ENCODE results near the gene PROM2. TPM values are rescaled to one million over a fixed set of nuclear protein-coding genes. Genes with fewer than 3 reads are reported as not detected.
A peak's percentile ranks its signal among the peaks of the same experiment; 100 is the strongest.

The PROM2 gene
- total and polyA plus RNA-seq, 2 donors (not counting 3 experiments of a cell fraction or from before 2014, with no cell fraction given) = 0.39 to 0.60 TPM

GRCh38 chr2:95323347-95324155, 49.3 kb downstream of the PROM2 start:
- Histone ChIP-seq H3K9ac (replicated peaks; ENCODE audit: extremely low read depth, insufficient read depth, low read length) (no peak overlapping the region), H3K27ac (ENCODE audit: insufficient read depth, low read depth, low read length) (no peak overlapping the region), H3K4me2 (ENCODE audit: insufficient read depth, low read length) (no peak overlapping the region), H3K79me2 (ENCODE audit: control insufficient read depth, insufficient read depth, low read length) (no peaks in the 10 kb centered on the region), H3K36me3 (ENCODE audit: control insufficient read depth in 2 of 2, extremely low read depth in 1 of 2, insufficient read depth in 2 of 2, low read length in 2 of 2) (no peaks in the 10 kb centered on the region), H3K27me3 (ENCODE audit: control insufficient read depth in 2 of 2, insufficient read depth in 2 of 2, low read length in 2 of 2) (no peaks in the 10 kb centered on the region), H3K4me1 (ENCODE audit: control insufficient read depth, extremely low read depth, insufficient read depth, low read length) (no peaks in the 10 kb centered on the region), H4K20me1 (replicated peaks; ENCODE audit: control insufficient read depth, extremely low read depth, insufficient read depth, low read length) (no peaks in the 10 kb centered on the region), H2AFZ (ENCODE audit: low read depth, low read length) (no peak overlapping the region), H3K9me1 (replicated peaks; ENCODE audit: control insufficient read depth, extremely low read depth, insufficient read depth, low read length) (no peaks in the 10 kb centered on the region), H3K9me3 (replicated peaks; ENCODE audit: control insufficient read depth, insufficient read depth, low read length) (no peaks in the 10 kb centered on the region), H3K4me3 (replicated peaks in 1 of 3; ENCODE audit: insufficient read depth in 1 of 3, low read depth in 1 of 3, low read length in 3 of 3) (no peak overlapping the region)
- no peak for TF ChIP-seq MYC (IDR thresholded peaks at IDR 0.05; ENCODE audit: low read depth, low read length)
- TF ChIP-seq, protein P1, sequence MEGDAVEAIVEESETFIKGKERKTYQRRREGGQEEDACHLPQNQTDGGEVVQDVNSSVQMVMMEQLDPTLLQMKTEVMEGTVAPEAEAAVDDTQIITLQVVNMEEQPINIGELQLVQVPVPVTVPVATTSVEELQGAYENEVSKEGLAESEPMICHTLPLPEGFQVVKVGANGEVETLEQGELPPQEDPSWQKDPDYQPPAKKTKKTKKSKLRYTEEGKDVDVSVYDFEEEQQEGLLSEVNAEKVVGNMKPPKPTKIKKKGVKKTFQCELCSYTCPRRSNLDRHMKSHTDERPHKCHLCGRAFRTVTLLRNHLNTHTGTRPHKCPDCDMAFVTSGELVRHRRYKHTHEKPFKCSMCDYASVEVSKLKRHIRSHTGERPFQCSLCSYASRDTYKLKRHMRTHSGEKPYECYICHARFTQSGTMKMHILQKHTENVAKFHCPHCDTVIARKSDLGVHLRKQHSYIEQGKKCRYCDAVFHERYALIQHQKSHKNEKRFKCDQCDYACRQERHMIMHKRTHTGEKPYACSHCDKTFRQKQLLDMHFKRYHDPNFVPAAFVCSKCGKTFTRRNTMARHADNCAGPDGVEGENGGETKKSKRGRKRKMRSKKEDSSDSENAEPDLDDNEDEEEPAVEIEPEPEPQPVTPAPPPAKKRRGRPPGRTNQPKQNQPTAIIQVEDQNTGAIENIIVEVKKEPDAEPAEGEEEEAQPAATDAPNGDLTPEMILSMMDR (IDR thresholded peaks at IDR 0.05; ENCODE audit: extremely low read depth in 1 of 2, insufficient read depth in 1 of 2, low read depth in 1 of 2, low read length in 2 of 2) = peak; percentile 30 to 49
- dilution Hi-C loops (cut with MboI; ENCODE audit: extremely low pct_ligation_motif_present, low sequenced_read_pairs) = no loop called here
- FAIRE-seq = no peak
- no TSS peak for BruUV-seq (replicated peaks)
- ChIA-PET CTCF (no interaction called here), POLR2A (no interaction called here)
- intact Hi-C loops (cut with micrococcal nuclease) = no loop called here
- DNase-seq (ENCODE audit: low read depth, low spot score) = no peak

DNA sequence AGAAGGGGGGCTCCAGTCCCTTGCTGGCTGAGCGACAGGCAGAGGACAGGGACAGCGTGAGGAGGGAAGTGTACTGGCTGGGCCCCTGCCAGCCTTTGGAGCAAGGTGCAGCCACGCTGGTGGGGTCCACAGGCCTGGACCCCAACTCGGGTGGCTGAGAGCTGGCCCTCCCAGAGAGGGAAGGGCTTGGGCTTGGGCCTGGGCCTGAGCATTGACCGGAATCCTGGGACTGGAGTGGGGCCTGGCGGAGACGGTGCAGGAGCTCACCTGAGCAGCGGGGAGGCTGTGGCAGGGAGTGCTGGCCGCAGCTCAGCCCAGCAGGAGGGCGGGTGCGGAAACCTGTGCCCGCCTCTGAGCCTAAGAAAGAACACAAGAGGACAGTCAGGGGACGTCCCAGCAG, 50.8 kb downstream of the PROM2 start:
- CTCF ChIA-PET = no interaction called here
- no peak for DNase-seq (ENCODE audit: low read depth, low spot score)

More for the DNA sequence above, 50.8 kb downstream of the PROM2 start:
- no TSS peak for BruUV-seq (replicated peaks)
- dilution Hi-C loops (cut with MboI; ENCODE audit: extremely low pct_ligation_motif_present, low sequenced_read_pairs) (no loop called here), intact Hi-C loops (cut with micrococcal nuclease) (no loop called here)
- Histone ChIP-seq H3K9me3 (replicated peaks; ENCODE audit: control insufficient read depth, insufficient read depth, low read length) (no peaks in the 10 kb centered on the region), H3K4me2 (ENCODE audit: insufficient read depth, low read length) (no peak overlapping the region), H3K79me2 (ENCODE audit: control insufficient read depth, insufficient read depth, low read length) (no peaks in the 10 kb centered on the region), H3K9me1 (replicated peaks; ENCODE audit: control insufficient read depth, extremely low read depth, insufficient read depth, low read length) (no peaks in the 10 kb centered on the region), H4K20me1 (replicated peaks; ENCODE audit: control insufficient read depth, extremely low read depth, insufficient read depth, low read length) (no peaks in the 10 kb centered on the region), H3K36me3 (ENCODE audit: control insufficient read depth in 2 of 2, extremely low read depth in 1 of 2, insufficient read depth in 2 of 2, low read length in 2 of 2) (no peaks in the 10 kb centered on the region), H3K4me3 (replicated peaks in 1 of 3; ENCODE audit: insufficient read depth in 1 of 3, low read depth in 1 of 3, low read length in 3 of 3) (no peak overlapping the region), H3K4me1 (ENCODE audit: control insufficient read depth, extremely low read depth, insufficient read depth, low read length) (no peaks in the 10 kb centered on the region), H3K27ac (ENCODE audit: insufficient read depth, low read depth, low read length) (no peak overlapping the region), H2AFZ (ENCODE audit: low read depth, low read length) (no peak overlapping the region), H3K9ac (replicated peaks; ENCODE audit: extremely low read depth, insufficient read depth, low read length) (no peak overlapping the region), H3K27me3 (ENCODE audit: control insufficient read depth in 2 of 2, insufficient read depth in 2 of 2, low read length in 2 of 2) (no peaks in the 10 kb centered on the region)
- FAIRE-seq = no peak
- POLR2A ChIA-PET = no interaction called here
- TF ChIP-seq, protein P1 (IDR thresholded peaks at IDR 0.05; ENCODE audit: extremely low read depth in 1 of 2, insufficient read depth in 1 of 2, low read depth in 1 of 2, low read length in 2 of 2) = no peak
- no peak for TF ChIP-seq GATA2 (IDR thresholded peaks at IDR 0.05; ENCODE audit: insufficient read depth, insufficient read length, low read depth, low read length)
- TF ChIP-seq POLR2A (IDR thresholded peaks at IDR 0.05; ENCODE audit: low read depth, low read length) = no peak
- TF ChIP-seq EZH2 (IDR thresholded peaks at IDR 0.05; ENCODE audit: borderline replicate concordance, low read depth, low read length, severe bottlenecking) = no peak
- no peak for TF ChIP-seq POLR2AphosphoS5 (IDR thresholded peaks at IDR 0.05; ENCODE audit: insufficient read depth, low read depth, low read length)
- TF ChIP-seq MYC (IDR thresholded peaks at IDR 0.05; ENCODE audit: low read depth, low read length) = no peak
- TF ChIP-seq JUN (IDR thresholded peaks at IDR 0.05; ENCODE audit: borderline replicate concordance, insufficient read depth, insufficient read length, low read depth) = no peak
- TF ChIP-seq FOS (IDR thresholded peaks at IDR 0.05; ENCODE audit: borderline replicate concordance, insufficient read depth, low read length) = no peak
- TF ChIP-seq, protein P2, sequence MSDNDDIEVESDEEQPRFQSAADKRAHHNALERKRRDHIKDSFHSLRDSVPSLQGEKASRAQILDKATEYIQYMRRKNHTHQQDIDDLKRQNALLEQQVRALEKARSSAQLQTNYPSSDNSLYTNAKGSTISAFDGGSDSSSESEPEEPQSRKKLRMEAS (IDR thresholded peaks at IDR 0.05; ENCODE audit: insufficient read depth, insufficient read length) = no peak
